ENCODE results near the gene U2AF1L4.
"Not testable (repeated sequence)": the region's sequence is repeated elsewhere in the genome, so short reads cannot be mapped to it uniquely, and the experiment has no call there.

The U2AF1L4 gene

GRCh38 chr19:35781650-35782049 is 36.4 kb upstream of the U2AF1L4 start:
- DNase-seq (ENCODE audit: low read depth in 1 of 2, low spot score in 1 of 2): no peak

GRCh38 chr19:35780717-35781116 is 35.5 kb upstream of the U2AF1L4 start:
- no peak for DNase-seq (ENCODE audit: low read depth in 1 of 2, low spot score in 1 of 2)

GRCh38 chr19:35780058-35780457 is 34.8 kb upstream of the U2AF1L4 start:
- no peak for DNase-seq (ENCODE audit: low read depth in 1 of 2, low spot score in 1 of 2)

- DNase-seq (ENCODE audit: low read depth in 1 of 2, low spot score in 1 of 2): no peak
Observed at GRCh38 chr19:35779033-35779432, 33.8 kb upstream of the U2AF1L4 start.

- DNase-seq (ENCODE audit: low read depth in 1 of 2, low spot score in 1 of 2): no peak
Observed at GRCh38 chr19:35777961-35778360, 32.7 kb upstream of the U2AF1L4 start.

GRCh38 chr19:35777086-35777841 is 32.0 kb upstream of the U2AF1L4 start:
- DNase-seq (ENCODE audit: low read depth in 1 of 2, low spot score in 1 of 2): no peak

- no peak for DNase-seq (ENCODE audit: low read depth in 1 of 2, low spot score in 1 of 2)
Observed at GRCh38 chr19:35776102-35776788, 31.0 kb upstream of the U2AF1L4 start.

- peak; percentile 95 to 99 for DNase-seq (ENCODE audit: low read depth in 1 of 2, low spot score in 1 of 2)
Observed at GRCh38 chr19:35775298-35776101, 30.3 kb upstream of the U2AF1L4 start, which contains the start of gene ARHGAP33. TSS of gene ARHGAP33 (plus strand) at chr19:35775564. CDS start at chr19:35775659, 95 bp downstream.

GRCh38 chr19:35775046-35775297 is 29.8 kb upstream of the U2AF1L4 start:
- DNase-seq (ENCODE audit: low read depth in 1 of 2, low spot score in 1 of 2): no peak

- DNase-seq (ENCODE audit: low read depth in 1 of 2, low spot score in 1 of 2): no peak
Observed at GRCh38 chr19:35774274-35775045, 29.2 kb upstream of the U2AF1L4 start.

GRCh38 chr19:35773020-35773806 is 28.0 kb upstream of the U2AF1L4 start:
- DNase-seq (ENCODE audit: low read depth in 1 of 2, low spot score in 1 of 2): no peak

- not testable (repeated sequence) for DNase-seq (ENCODE audit: low read depth in 1 of 2, low spot score in 1 of 2)
Observed at GRCh38 chr19:35772362-35772761, 27.1 kb upstream of the U2AF1L4 start.

- no peak for DNase-seq (ENCODE audit: low read depth in 1 of 2, low spot score in 1 of 2)
Observed at GRCh38 chr19:35768082-35768421, 22.8 kb upstream of the U2AF1L4 start.

GRCh38 chr19:35767288-35768081 is 22.3 kb upstream of the U2AF1L4 start:
- no peak for DNase-seq (ENCODE audit: low read depth in 1 of 2, low spot score in 1 of 2)

- no peak for DNase-seq (ENCODE audit: low read depth in 1 of 2, low spot score in 1 of 2)
Observed at GRCh38 chr19:35766571-35767104, 21.4 kb upstream of the U2AF1L4 start.

GRCh38 chr19:35764432-35765315 is 19.5 kb upstream of the U2AF1L4 start:
- DNase-seq (ENCODE audit: low read depth in 1 of 2, low spot score in 1 of 2): no peak

- no peak for DNase-seq (ENCODE audit: low read depth in 1 of 2, low spot score in 1 of 2)
Observed at GRCh38 chr19:35760711-35761349, 15.6 kb upstream of the U2AF1L4 start.

- DNase-seq (ENCODE audit: low read depth in 1 of 2, low spot score in 1 of 2): no peak
Observed at GRCh38 chr19:35759697-35760096, 14.5 kb upstream of the U2AF1L4 start.

Measured in activated CD4-positive, alpha-beta T cell treated with anti-CD3 and anti-CD28 coated beads, Interleukin-2, amount 50 U/mL, for 24 hours (primary cell).